Thymus (tissue), 11 donors: ENCODE results near the gene CLCN7. TPM values are rescaled to one million over a fixed set of nuclear protein-coding genes. Genes with fewer than 3 reads are reported as not detected.

ENCODE experiments used
- DNase-seq, 9 donors: peaks; one replicate each; pipeline ENCODE4 v3.0.0-alpha.2; 2013; ENCODE audit warnings: low spot score in 9 of 9, low read depth in 6 of 9, missing footprints in 1 of 9
- H3K27ac ChIP-seq, 2 donors: one replicate each; pipeline ENCODE4 v1.5.1; 2013; ENCODE audit warnings: control low read depth in 1 of 2, low read depth in 1 of 2, low read length in 1 of 2, mild to moderate bottlenecking in 1 of 2, moderate library complexity in 1 of 2
- H3K27me3 ChIP-seq, 2 donors: one replicate each; pipeline ENCODE4 v1.5.1; 2013; ENCODE audit warnings: low read length in 1 of 2; ENCODE audit not compliant: control insufficient read depth in 2 of 2, insufficient read depth in 1 of 2
- H3K36me3 ChIP-seq, 2 donors: one replicate each; pipeline ENCODE4 v1.5.1; 2013; ENCODE audit warnings: low read length in 1 of 2, mild to moderate bottlenecking in 1 of 2, moderate library complexity in 1 of 2; ENCODE audit not compliant: control insufficient read depth in 2 of 2, insufficient read depth in 2 of 2
- H3K4me1 ChIP-seq, 2 donors: one replicate each; pipeline ENCODE4 v1.5.1; 2013; ENCODE audit warnings: low read length in 2 of 2; ENCODE audit not compliant: control insufficient read depth in 2 of 2, insufficient read depth in 2 of 2
- H3K4me3 ChIP-seq, 2 donors: one replicate each; pipeline ENCODE4 v1.5.1; 2013; ENCODE audit warnings: low read length in 2 of 2, control low read depth in 1 of 2, mild to moderate bottlenecking in 1 of 2
- H3K9me3 ChIP-seq, 2 donors: one replicate each; pipeline ENCODE4 v1.5.1; 2013; ENCODE audit warnings: low read length in 1 of 2, mild to moderate bottlenecking in 1 of 2; ENCODE audit not compliant: control insufficient read depth in 2 of 2, insufficient read depth in 1 of 2
- WGBS: extraction: QIAGEN DNeasy Blood & Tissue Kit; methylation state at CpG from one replicate; pipeline ENCODE4 v1.1.7; 2013; 5-methylcytosine and 5-hydroxymethylcytosine counted together
- polyA plus RNA-seq: library from polyadenylated mRNA; stranded (reverse); fragments of 200-250 nt; gene quantifications from one replicate; pipeline ENCODE4 v1.2.3, GENCODE V29; 2013
- total RNA-seq: library from RNA; stranded (reverse); fragments of 120-200 nt; gene quantifications from one replicate; pipeline ENCODE4 v1.2.4, GENCODE V29; 2013
- donor health status: healthy.

Gene CLCN7
- total and polyA plus RNA-seq, 2 donors = 17.5 to 78.5 TPM

DNA sequence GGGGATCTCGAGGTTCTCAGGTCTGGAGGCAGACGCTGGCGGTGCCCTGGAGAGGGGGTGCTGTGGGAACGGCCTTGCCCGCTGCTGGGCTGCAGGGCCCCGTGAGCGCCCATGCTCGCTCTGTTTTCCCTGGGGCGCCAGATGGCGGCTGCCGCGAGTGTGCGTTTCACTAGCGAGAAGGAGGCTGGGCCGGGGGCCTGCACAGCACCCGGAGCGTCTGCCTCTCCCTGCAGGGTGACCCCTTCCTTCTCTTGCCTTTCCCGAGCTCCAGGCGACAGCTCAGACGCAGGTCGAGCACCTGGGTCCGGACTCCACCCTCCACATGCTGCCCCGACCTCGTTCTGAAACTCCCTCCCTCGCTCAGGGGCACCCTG lies 21.0 kb upstream of the CLCN7 start:
- Histone ChIP-seq H3K4me1 (peaks cover 16 to 20% of the 10 kb centered on the region in 2 donors), H3K27ac (no peak overlapping the region), H3K4me3 (no peak overlapping the region), H3K27me3 (no peaks in the 10 kb centered on the region), H3K9me3 (no peaks in the 10 kb centered on the region), H3K36me3 (peaks cover 40 to 52% of the 10 kb centered on the region in 2 donors)
- WGBS = 95% methylated on average over 25 of the region's 25 CpGs
- DNase-seq = no peak

DNA sequence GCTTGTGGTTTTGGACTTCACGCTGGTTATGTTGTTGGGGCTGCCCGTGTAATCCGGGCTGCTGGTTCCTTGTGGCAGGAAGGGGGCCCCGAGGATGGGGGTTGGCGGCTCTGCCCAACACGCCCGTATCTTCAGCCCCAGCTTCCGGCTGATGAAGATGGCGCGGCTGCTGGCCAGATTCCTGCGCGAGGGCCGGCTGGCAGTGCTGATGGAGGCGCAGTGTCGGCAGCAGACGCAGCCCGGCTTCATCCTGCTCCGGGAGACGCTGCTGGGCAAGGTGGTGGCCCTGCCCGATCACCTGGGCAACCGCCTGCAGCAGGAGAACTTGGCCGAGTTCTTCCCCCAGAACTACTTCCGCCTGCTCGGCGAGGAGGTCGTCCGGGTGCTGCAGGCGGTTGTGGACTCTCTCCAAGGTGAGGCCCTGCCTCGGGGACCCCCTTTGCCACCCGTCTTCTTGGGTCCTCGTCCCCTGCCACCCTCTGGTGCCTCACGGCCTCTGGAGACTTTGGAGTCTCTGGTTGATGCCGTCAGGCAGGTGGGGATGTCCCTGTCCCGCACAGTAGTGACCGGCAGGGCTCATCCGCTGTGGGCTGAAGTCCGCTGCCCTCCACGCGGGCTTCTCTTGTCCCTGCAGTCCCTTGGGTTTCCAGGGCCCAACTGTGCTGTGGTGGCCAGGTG lies 20.5 kb upstream of the CLCN7 start:
- peaks cover 16 to 20% of the 10 kb centered on the region in 2 donors for H3K4me1 ChIP-seq
- H3K4me3 ChIP-seq = no peak overlapping the region
- H3K27ac ChIP-seq = no peak overlapping the region
- DNase-seq = no peak
- WGBS = 97% methylated on average over 39 of the region's 39 CpGs
- H3K36me3 ChIP-seq = peaks cover 35 to 47% of the 10 kb centered on the region in 2 donors
- H3K27me3 ChIP-seq = no peaks in the 10 kb centered on the region
- no peaks in the 10 kb centered on the region for H3K9me3 ChIP-seq

DNA sequence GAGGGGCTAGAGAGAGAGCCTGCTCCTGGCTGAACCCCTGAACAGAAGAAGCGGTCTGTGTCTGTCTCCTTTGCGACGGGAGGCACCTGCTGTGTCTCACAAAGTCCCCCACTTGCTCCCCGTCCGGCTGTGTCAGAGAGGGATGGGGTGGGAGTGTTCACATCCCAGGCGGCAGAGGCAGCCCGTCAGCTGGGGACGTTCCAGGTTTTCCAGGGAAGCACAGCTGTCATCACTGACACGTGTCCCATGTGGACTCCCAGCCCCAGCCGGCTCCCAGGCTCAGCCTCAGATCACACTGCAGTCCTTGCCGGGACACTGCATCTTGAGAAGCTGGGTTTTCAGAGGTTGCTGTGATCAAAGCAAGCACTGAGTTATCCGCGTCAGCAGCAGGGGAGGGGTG lies 19.9 kb upstream of the CLCN7 start:
- H3K27ac ChIP-seq = no peak overlapping the region
- H3K36me3 ChIP-seq = peaks cover 29 to 41% of the 10 kb centered on the region in 2 donors
- H3K27me3 ChIP-seq = no peaks in the 10 kb centered on the region
- H3K9me3 ChIP-seq = no peaks in the 10 kb centered on the region
- 97% methylated on average over 13 of the region's 13 CpGs for WGBS
- H3K4me3 ChIP-seq = no peak overlapping the region
- peaks cover 16 to 20% of the 10 kb centered on the region in 2 donors for H3K4me1 ChIP-seq
- DNase-seq = no peak

DNA sequence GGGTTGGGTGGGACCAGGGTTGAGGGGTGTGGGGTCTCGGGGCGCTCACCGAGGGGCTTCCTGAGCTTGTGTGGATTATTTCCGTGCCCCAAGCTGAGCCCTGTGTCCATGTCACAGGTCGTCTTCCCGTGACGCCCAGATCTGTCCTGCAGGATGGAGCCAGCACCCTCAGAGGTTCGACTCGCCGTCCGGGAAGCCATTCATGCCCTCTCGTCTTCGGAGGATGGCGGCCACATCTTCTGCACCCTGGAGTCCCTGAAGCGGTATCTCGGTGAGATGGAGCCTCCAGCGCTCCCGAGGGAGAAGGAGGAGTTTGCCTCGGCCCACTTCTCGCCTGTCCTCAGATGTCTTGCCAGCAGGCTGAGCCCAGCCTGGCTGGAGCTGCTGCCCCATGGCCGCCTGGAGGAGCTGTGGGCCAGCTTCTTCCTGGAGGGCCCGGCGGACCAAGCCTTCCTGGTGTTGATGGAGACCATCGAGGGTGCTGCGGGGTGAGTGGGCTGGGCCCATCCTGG lies 19.4 kb upstream of the CLCN7 start:
- Histone ChIP-seq H3K36me3 (peaks cover 27 to 35% of the 10 kb centered on the region in 2 donors), H3K27me3 (no peaks in the 10 kb centered on the region), H3K4me1 (peaks cover 16 to 20% of the 10 kb centered on the region in 2 donors), H3K9me3 (no peaks in the 10 kb centered on the region), H3K27ac (no peak overlapping the region), H3K4me3 (peak overlapping the region; percentile 82 to 93)
- 76% methylated on average over 25 of the region's 25 CpGs for WGBS
- no peak for DNase-seq

- no peak for DNase-seq
- peaks cover 22 to 31% of the 10 kb centered on the region in 2 donors for H3K36me3 ChIP-seq
- H3K9me3 ChIP-seq = no peaks in the 10 kb centered on the region
- H3K4me1 ChIP-seq = peaks cover 16 to 25% of the 10 kb centered on the region in 2 donors
- H3K4me3 ChIP-seq = peak overlapping the region; percentile 82 to 93
- peak overlapping the region in 1 of 2 donors; percentile 93 for H3K27ac ChIP-seq
- no peaks in the 10 kb centered on the region for H3K27me3 ChIP-seq
- WGBS = 2% methylated on average over 30 of the region's 30 CpGs
These were observed 18.9 kb upstream of the CLCN7 start for GRCh38 chr16:1493746-1494094.

DNA sequence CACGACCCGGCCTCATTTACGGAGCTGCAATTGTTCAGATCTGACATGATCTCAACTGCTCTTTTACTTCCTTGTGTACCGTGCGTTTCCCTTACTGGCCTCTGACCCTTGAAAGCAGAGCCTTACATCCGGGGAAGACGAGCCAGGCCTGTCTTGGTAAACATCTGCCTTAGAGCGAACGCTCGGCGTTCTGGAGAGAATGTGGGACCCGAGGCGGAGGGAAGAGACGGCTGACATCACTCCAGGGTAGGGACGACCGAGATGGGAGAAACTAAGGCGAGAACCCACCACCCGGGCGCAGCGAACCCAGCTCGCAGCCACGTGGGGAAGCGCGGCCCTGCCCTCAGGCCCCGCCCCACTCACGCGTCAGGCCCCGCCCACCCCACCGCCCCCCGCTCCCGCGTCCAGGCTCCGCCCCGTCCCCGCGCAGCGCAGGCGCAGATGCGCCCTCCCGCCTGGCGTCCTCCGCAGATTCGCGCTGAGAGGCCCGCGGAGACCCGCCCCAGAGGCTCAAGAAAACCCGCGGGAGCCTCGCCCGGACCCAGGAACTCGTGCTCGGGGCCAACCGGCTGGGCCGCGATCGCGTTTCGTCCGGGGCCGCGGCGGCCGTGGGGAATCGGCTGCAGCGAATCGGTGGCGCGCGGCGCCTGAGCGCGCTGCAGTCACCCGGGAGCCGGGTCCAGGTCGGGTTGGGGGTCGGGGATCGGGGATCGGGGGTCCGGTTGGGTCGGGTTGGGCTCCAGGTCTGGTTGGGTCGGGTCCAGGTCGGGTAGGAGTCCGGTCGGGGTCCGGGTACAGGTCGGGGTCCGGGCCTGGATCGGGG lies 18.3 kb upstream of the CLCN7 start, which contains the start of gene TELO2:
Gene TELO2 (plus strand): TSS at position 438 of the 823 bp plus-strand sequence. CDS start 922 bp downstream, outside the sequence.
- DNase-seq = peak; percentile 63 to 90 (median 77)
- WGBS = 2% methylated on average over 89 of the region's 89 CpGs
- H3K4me1 ChIP-seq = peaks cover 16 to 30% of the 10 kb centered on the region in 2 donors

DNA sequence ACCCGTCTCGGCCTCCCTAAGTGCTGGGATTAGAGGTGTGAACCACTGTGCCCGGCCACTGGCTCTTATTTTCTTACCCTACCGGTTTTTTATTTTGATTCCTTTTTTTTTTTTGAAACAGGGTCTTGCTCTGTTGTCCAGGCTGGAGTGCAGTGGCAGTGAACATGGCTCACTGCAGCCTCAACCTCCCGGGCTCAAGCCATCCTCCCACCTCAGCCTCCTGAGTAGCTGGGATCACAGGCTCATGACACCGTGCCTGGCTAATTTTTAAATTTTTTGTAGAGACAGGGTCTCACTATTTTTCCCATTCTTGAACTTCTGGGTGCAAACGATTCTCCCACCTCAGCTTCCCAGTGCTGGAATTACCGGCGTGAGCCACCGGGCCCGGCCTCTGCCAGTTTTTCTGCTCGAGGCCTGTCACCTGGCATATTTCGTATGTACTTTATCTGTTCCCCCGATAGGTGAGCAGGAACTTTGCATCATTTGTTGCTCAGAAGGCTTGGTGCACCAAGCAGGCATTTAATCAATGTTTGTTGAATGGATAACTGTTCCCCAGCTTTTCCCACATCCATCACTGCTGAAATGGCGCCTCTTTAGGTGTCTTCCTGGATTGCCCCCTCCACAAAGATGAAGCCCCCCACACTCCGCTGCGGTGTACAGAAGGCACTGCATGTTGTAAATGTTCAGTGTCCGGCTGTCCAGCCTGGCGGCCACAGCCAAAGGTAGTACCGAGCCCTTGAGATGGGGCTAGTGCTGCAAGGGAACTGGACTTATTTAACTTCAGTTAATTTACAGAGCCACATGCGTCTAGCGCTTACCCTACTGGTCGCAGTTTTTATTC lies 17.5 kb upstream of the CLCN7 start:
- H3K36me3 ChIP-seq = peaks cover 17 to 26% of the 10 kb centered on the region in 2 donors
- H3K4me1 ChIP-seq = peaks cover 16 to 32% of the 10 kb centered on the region in 2 donors
- H3K4me3 ChIP-seq = peak overlapping the region; percentile 82 to 93
- DNase-seq = no peak
- no peaks in the 10 kb centered on the region for H3K27me3 ChIP-seq
- 94% methylated on average over 23 of the region's 23 CpGs for WGBS
- H3K27ac ChIP-seq = peak overlapping the region; percentile 92 to 93
- no peaks in the 10 kb centered on the region for H3K9me3 ChIP-seq

More for the DNA sequence above, 18.3 kb upstream of the CLCN7 start, which contains the start of gene TELO2:
- H3K9me3 ChIP-seq = no peaks in the 10 kb centered on the region
- peak within 1 kb of the TSS; percentile 82 to 93 for H3K4me3 ChIP-seq
- peak within 1 kb of the TSS; percentile 92 to 93 for H3K27ac ChIP-seq
- no peaks in the 10 kb centered on the region for H3K27me3 ChIP-seq
- peaks cover 22 to 31% of the 10 kb centered on the region in 2 donors for H3K36me3 ChIP-seq

DNA sequence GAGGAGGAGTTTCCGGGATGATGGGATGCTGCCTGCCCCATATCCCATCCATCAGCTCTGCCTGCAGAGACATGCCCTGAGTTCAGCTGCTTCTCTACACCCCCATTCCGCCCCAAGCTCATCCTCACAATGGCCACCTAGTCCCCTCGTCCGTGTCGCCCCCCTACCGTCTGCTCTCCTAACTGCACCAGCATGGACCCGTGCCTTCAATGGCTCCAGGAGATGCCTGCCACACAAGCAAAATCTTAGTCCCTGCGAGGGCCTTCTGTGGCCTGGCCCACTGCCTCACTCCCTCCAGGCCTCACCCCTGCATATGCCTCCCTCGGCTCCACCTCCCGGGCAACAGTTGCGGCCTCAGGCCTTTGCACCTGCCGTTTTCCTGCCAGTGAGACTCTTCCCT lies 16.5 kb upstream of the CLCN7 start:
- 96% methylated on average over 12 of the region's 12 CpGs for WGBS
- Histone ChIP-seq H3K36me3 (peaks cover 12 to 18% of the 10 kb centered on the region in 2 donors), H3K9me3 (no peaks in the 10 kb centered on the region), H3K27me3 (no peaks in the 10 kb centered on the region), H3K4me3 (no peak overlapping the region), H3K4me1 (peaks cover 16 to 32% of the 10 kb centered on the region in 2 donors), H3K27ac (no peak overlapping the region)
- DNase-seq = no peak
